Measurements from ENCODE around the gene SBNO2.

SBNO2 gene

DNA sequence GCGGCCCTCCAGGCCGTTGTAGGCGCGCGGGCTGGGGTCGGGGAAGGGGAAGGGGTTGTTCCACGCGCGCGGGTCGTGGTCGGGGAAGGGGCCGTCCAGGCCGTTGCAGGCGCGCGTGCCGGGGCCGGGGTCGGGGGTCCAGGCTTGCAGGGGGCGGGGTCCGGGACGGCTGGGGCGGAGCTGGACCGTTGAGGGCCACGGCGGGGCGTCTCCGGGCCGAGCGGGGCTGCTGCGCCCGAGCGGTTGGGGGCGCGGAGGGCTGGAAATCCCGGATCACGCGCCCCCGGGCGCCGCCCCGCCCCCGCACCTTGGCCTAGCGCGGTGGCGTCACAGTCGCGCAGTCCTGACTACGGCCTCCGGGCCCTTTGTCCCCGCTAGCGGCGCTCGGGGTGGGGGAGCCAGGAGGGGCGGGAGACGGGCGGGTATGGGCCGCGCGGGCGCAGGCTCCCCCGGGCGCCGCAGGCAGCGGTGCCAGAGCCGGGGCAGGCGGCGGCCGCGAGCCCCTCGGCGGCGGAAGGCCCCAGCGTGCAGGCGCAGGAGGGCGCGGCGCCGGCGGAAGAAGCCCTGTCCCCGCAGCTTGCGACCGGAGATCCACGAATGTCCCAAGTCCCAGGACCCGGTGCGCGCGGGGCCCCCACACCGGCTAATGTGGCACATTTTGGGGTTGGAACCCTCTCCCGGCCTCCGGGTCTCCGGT is 69.6 kb downstream of the SBNO2 start:
- Histone ChIP-seq H3K9ac (ENCODE audit: low read length) (peak overlapping the region; percentile 83), H3K9me2 (ENCODE audit: low read depth, low read length) (no peaks in the 10 kb centered on the region), H2AFZ (ENCODE audit: low read length) (no peak overlapping the region), H3K27ac (ENCODE audit: low read depth, low read length, poor library complexity, severe bottlenecking) (no peak overlapping the region), H3K36me3 (ENCODE audit: insufficient read depth, low read length) (peaks cover 14% of the 10 kb centered on the region; the same call in 1 of the 2 replicates), H3K79me2 (ENCODE audit: insufficient read depth, low read length) (no peaks in the 10 kb centered on the region), H3K4me2 (ENCODE audit: low read length) (peak overlapping the region; percentile 84), H3K4me1 (ENCODE audit: insufficient read depth, low read length, severe bottlenecking) (peaks cover 45% of the 10 kb centered on the region), H3F3A (ENCODE audit: insufficient read depth, low read length) (no peaks in the 10 kb centered on the region), H3K9me3 (ENCODE audit: low read length) (no peaks in the 10 kb centered on the region), H3K27me3 (ENCODE audit: insufficient read depth, low read length) (no peaks in the 10 kb centered on the region), H4K20me1 (ENCODE audit: insufficient read depth, low read length) (no peaks in the 10 kb centered on the region), H3K4me3 (ENCODE audit: low read depth, low read length, poor library complexity, severe bottlenecking) (peak overlapping the region; percentile 89)
- TF ChIP-seq EZH2 (IDR thresholded peaks at IDR 0.05; ENCODE audit: borderline replicate concordance, low read length): no peak
- TF ChIP-seq, protein P1, sequence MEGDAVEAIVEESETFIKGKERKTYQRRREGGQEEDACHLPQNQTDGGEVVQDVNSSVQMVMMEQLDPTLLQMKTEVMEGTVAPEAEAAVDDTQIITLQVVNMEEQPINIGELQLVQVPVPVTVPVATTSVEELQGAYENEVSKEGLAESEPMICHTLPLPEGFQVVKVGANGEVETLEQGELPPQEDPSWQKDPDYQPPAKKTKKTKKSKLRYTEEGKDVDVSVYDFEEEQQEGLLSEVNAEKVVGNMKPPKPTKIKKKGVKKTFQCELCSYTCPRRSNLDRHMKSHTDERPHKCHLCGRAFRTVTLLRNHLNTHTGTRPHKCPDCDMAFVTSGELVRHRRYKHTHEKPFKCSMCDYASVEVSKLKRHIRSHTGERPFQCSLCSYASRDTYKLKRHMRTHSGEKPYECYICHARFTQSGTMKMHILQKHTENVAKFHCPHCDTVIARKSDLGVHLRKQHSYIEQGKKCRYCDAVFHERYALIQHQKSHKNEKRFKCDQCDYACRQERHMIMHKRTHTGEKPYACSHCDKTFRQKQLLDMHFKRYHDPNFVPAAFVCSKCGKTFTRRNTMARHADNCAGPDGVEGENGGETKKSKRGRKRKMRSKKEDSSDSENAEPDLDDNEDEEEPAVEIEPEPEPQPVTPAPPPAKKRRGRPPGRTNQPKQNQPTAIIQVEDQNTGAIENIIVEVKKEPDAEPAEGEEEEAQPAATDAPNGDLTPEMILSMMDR (IDR thresholded peaks at IDR 0.05; ENCODE audit: low read length): no peak

DNA sequence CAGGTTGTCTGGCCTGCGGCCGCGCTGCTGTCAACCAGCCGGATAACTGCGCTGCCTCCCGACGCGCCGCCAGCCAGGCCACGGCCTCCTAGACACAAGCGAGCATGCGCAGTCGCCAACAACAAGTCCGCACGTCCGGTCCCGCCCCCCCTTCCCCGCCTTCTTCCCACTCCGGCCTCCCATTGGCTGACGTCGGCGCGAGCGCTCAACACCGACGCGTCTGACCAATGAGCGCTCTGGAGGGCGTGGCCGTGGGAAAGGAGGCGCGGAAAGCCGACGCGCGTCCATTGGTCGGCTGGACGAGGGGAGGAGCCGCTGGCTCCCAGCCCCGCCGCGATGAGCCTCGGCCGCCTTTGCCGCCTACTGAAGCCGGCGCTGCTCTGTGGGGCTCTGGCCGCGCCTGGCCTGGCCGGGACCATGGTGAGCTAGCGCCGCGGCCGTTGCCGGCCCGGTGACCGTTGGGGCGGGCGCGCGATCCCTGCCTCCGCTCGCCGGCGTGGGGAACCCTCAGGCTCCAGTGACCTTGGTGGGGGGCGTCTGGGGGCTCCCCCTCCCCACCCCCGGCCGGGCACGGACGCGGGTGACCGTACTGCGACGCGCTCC is 70.3 kb downstream of the SBNO2 start, which contains the start of gene GPX4:
Gene GPX4, plus strand, starts transcription at position 287 of the 603 bp plus-strand sequence. Its CDS starts 50 bp downstream, at position 337.
- peak within 1 kb of the TSS; percentile 89 for H3K4me3 ChIP-seq (ENCODE audit: low read depth, low read length, poor library complexity, severe bottlenecking)
- H3K27ac ChIP-seq (ENCODE audit: low read depth, low read length, poor library complexity, severe bottlenecking): peak within 1 kb of the TSS; percentile 67
- peaks cover 14% of the 10 kb centered on the region; the same call in 1 of the 2 replicates for H3K36me3 ChIP-seq (ENCODE audit: insufficient read depth, low read length)
- no peaks in the 10 kb centered on the region for H3K79me2 ChIP-seq (ENCODE audit: insufficient read depth, low read length)
- H3K27me3 ChIP-seq (ENCODE audit: insufficient read depth, low read length): no peaks in the 10 kb centered on the region
- H3K9me2 ChIP-seq (ENCODE audit: low read depth, low read length): no peaks in the 10 kb centered on the region
- peaks cover 45% of the 10 kb centered on the region for H3K4me1 ChIP-seq (ENCODE audit: insufficient read depth, low read length, severe bottlenecking)
- no peak within 1 kb of the TSS for H2AFZ ChIP-seq (ENCODE audit: low read length)
- no peaks in the 10 kb centered on the region for H3K9me3 ChIP-seq (ENCODE audit: low read length)
- TF ChIP-seq, protein P1 (IDR thresholded peaks at IDR 0.05; ENCODE audit: low read length): no peak
- no peak for TF ChIP-seq EZH2 (IDR thresholded peaks at IDR 0.05; ENCODE audit: borderline replicate concordance, low read length)
- H3K4me2 ChIP-seq (ENCODE audit: low read length): peak within 1 kb of the TSS; percentile 84
- no peaks in the 10 kb centered on the region for H3F3A ChIP-seq (ENCODE audit: insufficient read depth, low read length)
- H4K20me1 ChIP-seq (ENCODE audit: insufficient read depth, low read length): no peaks in the 10 kb centered on the region
- peak within 1 kb of the TSS; percentile 83 for H3K9ac ChIP-seq (ENCODE audit: low read length)

DNA sequence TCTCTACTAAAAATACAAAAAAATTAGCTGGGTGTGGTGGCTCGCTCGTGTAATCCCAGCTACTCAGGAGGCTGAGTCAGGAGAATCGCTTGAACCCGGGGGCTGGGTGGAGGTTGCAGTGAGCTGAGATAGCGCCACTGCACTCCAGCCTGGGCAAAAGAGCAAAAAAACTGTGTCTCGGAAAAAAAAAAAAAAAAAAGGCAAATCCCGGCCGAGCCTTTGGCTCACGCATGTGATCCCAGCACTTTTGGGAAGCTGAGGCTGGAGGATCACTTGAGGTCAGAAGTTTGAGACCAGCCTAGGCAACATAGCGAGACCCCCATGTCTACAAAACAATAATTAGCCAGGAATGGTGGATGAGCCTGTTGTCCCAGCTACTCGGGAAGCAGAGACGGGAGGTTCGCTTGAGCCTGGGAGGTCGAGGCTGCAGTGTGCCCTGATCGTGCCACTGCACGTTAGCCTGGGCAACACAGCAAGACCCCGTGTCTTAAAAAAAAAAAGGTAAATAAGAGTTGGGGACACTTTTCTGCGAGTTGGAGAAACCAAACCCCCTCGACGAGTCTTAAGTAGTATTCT is 70.8 kb downstream of the SBNO2 start:
- H3K9ac ChIP-seq (ENCODE audit: low read length): peak overlapping the region; percentile 48; the same call in 1 of the 2 replicates
- H3K4me2 ChIP-seq (ENCODE audit: low read length): peak overlapping the region; percentile 61
- no peak for TF ChIP-seq EZH2 (IDR thresholded peaks at IDR 0.05; ENCODE audit: borderline replicate concordance, low read length)
- TF ChIP-seq, protein P1 (IDR thresholded peaks at IDR 0.05; ENCODE audit: low read length): no peak
- peak overlapping the region; percentile 67 for H3K27ac ChIP-seq (ENCODE audit: low read depth, low read length, poor library complexity, severe bottlenecking)
- H3K4me1 ChIP-seq (ENCODE audit: insufficient read depth, low read length, severe bottlenecking): peaks cover 45% of the 10 kb centered on the region
- no peak overlapping the region for H2AFZ ChIP-seq (ENCODE audit: low read length)
- no peaks in the 10 kb centered on the region for H3F3A ChIP-seq (ENCODE audit: insufficient read depth, low read length)
- no peaks in the 10 kb centered on the region for H3K9me3 ChIP-seq (ENCODE audit: low read length)
- peak overlapping the region; percentile 45 for H3K4me3 ChIP-seq (ENCODE audit: low read depth, low read length, poor library complexity, severe bottlenecking)
- peaks cover 14% of the 10 kb centered on the region; the same call in 1 of the 2 replicates for H3K36me3 ChIP-seq (ENCODE audit: insufficient read depth, low read length)
- no peaks in the 10 kb centered on the region for H3K9me2 ChIP-seq (ENCODE audit: low read depth, low read length)
- H3K79me2 ChIP-seq (ENCODE audit: insufficient read depth, low read length): no peaks in the 10 kb centered on the region
- H4K20me1 ChIP-seq (ENCODE audit: insufficient read depth, low read length): no peaks in the 10 kb centered on the region
- no peaks in the 10 kb centered on the region for H3K27me3 ChIP-seq (ENCODE audit: insufficient read depth, low read length)
